Karpas-422 (cell line): ENCODE data around the gene TOMM22. TPM values are rescaled to one million over a fixed set of nuclear protein-coding genes. Genes with fewer than 3 reads are reported as not detected.

Experiments
- DNase-seq: peaks from one replicate; pipeline ENCODE4 v3.0.0-alpha.2; 2015
- H2AFZ ChIP-seq: fragments of 200-600 bp; sonication (generic); 2 replicates; pipeline ENCODE4 v1.6.1; 2014; ENCODE audit warnings: antibody characterized with exemption, low read length, mixed read lengths
- H3K27ac ChIP-seq: fragments of 200-600 bp; sonication (generic); 2 replicates; pipeline ENCODE4 v1.5.1; 2014; ENCODE audit warnings: mild to moderate bottlenecking, low read length, moderate library complexity
- H3K27me3 ChIP-seq: fragments of 200-600 bp; sonication (generic); 2 replicates; pipeline ENCODE4 v1.6.1; 2014; ENCODE audit warnings: low read length, mixed read lengths
- H3K36me3 ChIP-seq: fragments of 200-600 bp; sonication (generic); 2 replicates; pipeline ENCODE4 v1.6.1; 2014; ENCODE audit warnings: low read length, mixed read lengths; ENCODE audit not compliant: insufficient read depth
- H3K4me1 ChIP-seq: fragments of 200-600 bp; sonication (generic); 2 replicates; pipeline ENCODE4 v1.6.1; 2014; ENCODE audit warnings: mild to moderate bottlenecking, low read length, mixed read lengths
- H3K4me2 ChIP-seq: fragments of 200-600 bp; sonication (generic); 2 replicates; pipeline ENCODE4 v1.6.1; 2014; ENCODE audit warnings: low read length, low read depth, mild to moderate bottlenecking; ENCODE audit not compliant: poor library complexity, severe bottlenecking
- H3K4me3 ChIP-seq: fragments of 200-600 bp; sonication (generic); 2 replicates; pipeline ENCODE4 v1.5.1; 2014; ENCODE audit warnings: mild to moderate bottlenecking, antibody characterized with exemption, low read length, mixed read lengths
- H3K79me2 ChIP-seq: fragments of 200-600 bp; sonication (generic); 2 replicates; pipeline ENCODE4 v1.6.1; 2014; ENCODE audit warnings: mild to moderate bottlenecking, low read length, mixed read lengths
- H3K9ac ChIP-seq: fragments of 200-600 bp; sonication (generic); 2 replicates; pipeline ENCODE4 v1.6.0; 2014; ENCODE audit warnings: low read length
- H3K9me2 ChIP-seq: fragments of 200-600 bp; sonication (generic), shearing (Covaris generic); replicated peaks from 2 replicates; pipeline ENCODE4 v1.6.0; 2014; ENCODE audit warnings: mild to moderate bottlenecking, low read length, moderate library complexity; ENCODE audit not compliant: insufficient read depth
- H3K9me3 ChIP-seq: fragments of 300-700, 200-600 bp; sonication (generic); 2 replicates; pipeline ENCODE4 v1.6.1; 2014; ENCODE audit warnings: low read length, mixed read lengths
- H4K20me1 ChIP-seq: fragments of 200-600 bp; sonication (generic); 2 replicates; pipeline ENCODE4 v1.6.1; 2014; ENCODE audit warnings: mild to moderate bottlenecking, antibody characterized with exemption, low read length, low read depth; ENCODE audit not compliant: insufficient read depth
- total RNA-seq: library from RNA; depleted of rRNA; stranded (reverse); fragments of >200 nt; shearing (Covaris generic); gene quantifications from 2 replicates; pipeline ENCODE4 v1.2.3, GENCODE V29; 2014; ENCODE audit warnings: low replicate concordance

TOMM22 gene
- total RNA-seq, 1 experiment from 2014 or later = 74.1 TPM

DNA sequence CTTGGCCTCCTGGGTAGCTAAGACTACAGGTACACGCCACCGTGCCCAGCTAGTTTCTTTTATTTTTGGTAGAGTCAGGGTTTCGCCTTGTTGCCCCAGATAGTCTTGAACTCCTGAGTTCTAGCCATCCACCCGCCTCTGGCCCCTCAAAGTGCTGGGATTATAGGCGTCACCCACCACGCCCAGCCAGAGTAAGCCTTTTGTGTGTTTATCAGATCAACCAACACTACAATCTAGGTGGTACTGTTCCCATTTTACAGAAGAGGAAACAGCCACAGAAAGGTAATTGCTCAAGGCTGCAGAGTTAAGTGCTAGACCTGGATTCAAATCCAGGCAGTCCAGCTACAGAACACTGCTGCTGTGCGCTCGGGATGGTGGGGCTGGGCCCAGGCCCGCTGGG, 3.1 kb downstream of the TOMM22 start:
- peaks cover 32% of the 10 kb centered on the region for H3K79me2 ChIP-seq

GRCh38 chr22:38685761-38686160, 4.0 kb downstream of the TOMM22 start:
- Histone ChIP-seq H3K27ac (no peak overlapping the region), H3K36me3 (peaks cover 44% of the 10 kb centered on the region), H3K27me3 (no peaks in the 10 kb centered on the region), H3K9me2 (no peaks in the 10 kb centered on the region), H3K9me3 (no peaks in the 10 kb centered on the region), H3K9ac (no peak overlapping the region), H3K4me2 (no peak overlapping the region), H2AFZ (no peak overlapping the region), H3K4me1 (peaks cover 17% of the 10 kb centered on the region), H4K20me1 (peaks cover 13% of the 10 kb centered on the region; the same call in 1 of the 2 replicates), H3K79me2 (peaks cover 27% of the 10 kb centered on the region), H3K4me3 (no peak overlapping the region)
- DNase-seq = no peak

More for the DNA sequence above, 3.1 kb downstream of the TOMM22 start:
- Histone ChIP-seq H3K4me1 (peaks cover 19% of the 10 kb centered on the region), H3K9me3 (no peaks in the 10 kb centered on the region), H3K27me3 (no peaks in the 10 kb centered on the region), H3K36me3 (peaks cover 44% of the 10 kb centered on the region), H3K9me2 (no peaks in the 10 kb centered on the region), H3K4me3 (no peak overlapping the region), H3K9ac (no peak overlapping the region), H4K20me1 (peaks cover 13% of the 10 kb centered on the region; the same call in 1 of the 2 replicates), H2AFZ (no peak overlapping the region), H3K27ac (no peak overlapping the region), H3K4me2 (no peak overlapping the region)
- no peak for DNase-seq

- H3K9ac ChIP-seq = no peak overlapping the region
- no peaks in the 10 kb centered on the region for H3K9me3 ChIP-seq
- no peak overlapping the region for H3K27ac ChIP-seq
- H3K9me2 ChIP-seq = no peaks in the 10 kb centered on the region
- H3K4me1 ChIP-seq = no peaks in the 10 kb centered on the region; the same call in none of the 2 replicates
- H3K4me2 ChIP-seq = no peak overlapping the region
- H2AFZ ChIP-seq = no peak overlapping the region
- H3K79me2 ChIP-seq = peaks cover 32% of the 10 kb centered on the region
- H3K27me3 ChIP-seq = no peaks in the 10 kb centered on the region
- H3K4me3 ChIP-seq = no peak overlapping the region
- DNase-seq = no peak
- 0 out of 2 replicates have a peak, but pooled peaks cover 3% of the 10 kb centered on the region for H4K20me1 ChIP-seq
- peaks cover 41% of the 10 kb centered on the region for H3K36me3 ChIP-seq
These were observed 7.9 kb downstream of the TOMM22 start for GRCh38 chr22:38689651-38690050.

GRCh38 chr22:38694049-38694448, 12.3 kb downstream of the TOMM22 start:
- H3K9ac ChIP-seq = no peak overlapping the region
- no peak for DNase-seq
- H3K4me2 ChIP-seq = no peak overlapping the region
- no peak overlapping the region for H3K27ac ChIP-seq
- H3K9me3 ChIP-seq = no peaks in the 10 kb centered on the region
- H3K9me2 ChIP-seq = no peaks in the 10 kb centered on the region
- H3K4me3 ChIP-seq = no peak overlapping the region
- 0 out of 2 replicates have a peak, but pooled peaks cover 3% of the 10 kb centered on the region for H4K20me1 ChIP-seq
- no peak overlapping the region for H2AFZ ChIP-seq
- H3K79me2 ChIP-seq = peaks cover 73% of the 10 kb centered on the region
- H3K4me1 ChIP-seq = peaks cover 27% of the 10 kb centered on the region
- H3K27me3 ChIP-seq = no peaks in the 10 kb centered on the region
- H3K36me3 ChIP-seq = peaks cover 16% of the 10 kb centered on the region; the same call in 1 of the 2 replicates

DNA sequence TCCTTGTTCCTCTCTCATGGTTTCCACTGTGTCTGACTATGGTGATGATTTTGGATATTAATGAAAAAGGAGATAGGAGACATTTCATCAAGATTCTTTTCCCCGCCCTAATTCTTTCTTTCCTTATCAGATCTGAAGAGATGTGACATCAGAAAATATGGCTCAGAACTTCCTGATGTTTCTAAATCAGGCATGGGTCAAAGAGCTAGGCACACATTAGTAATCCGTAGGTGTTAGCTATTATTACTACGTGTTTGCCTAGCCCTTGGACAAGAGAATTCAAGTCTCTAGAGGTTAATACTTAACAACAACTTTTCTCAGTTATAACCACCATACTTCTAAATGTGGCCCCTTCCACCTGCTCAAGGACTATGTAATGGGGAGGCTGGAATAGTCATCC, 13.2 kb downstream of the TOMM22 start:
- peaks cover 82% of the 10 kb centered on the region for H3K79me2 ChIP-seq
- H3K9me3 ChIP-seq = no peaks in the 10 kb centered on the region
- H3K9ac ChIP-seq = no peak overlapping the region
- no peaks in the 10 kb centered on the region for H3K9me2 ChIP-seq
- no peak overlapping the region for H2AFZ ChIP-seq
- H3K27me3 ChIP-seq = no peaks in the 10 kb centered on the region
- no peak overlapping the region for H3K4me2 ChIP-seq
- H3K4me1 ChIP-seq = peaks cover 36% of the 10 kb centered on the region
- peaks cover 12% of the 10 kb centered on the region; the same call in 1 of the 2 replicates for H3K36me3 ChIP-seq
- no peak for DNase-seq
- no peak overlapping the region for H3K4me3 ChIP-seq
- H3K27ac ChIP-seq = no peak overlapping the region
- H4K20me1 ChIP-seq = 0 out of 2 replicates have a peak, but pooled peaks cover 3% of the 10 kb centered on the region

- H3K79me2 ChIP-seq = peaks cover 79% of the 10 kb centered on the region
- H3K4me2 ChIP-seq = peak overlapping the region; percentile 87
- peaks cover 41% of the 10 kb centered on the region for H3K4me1 ChIP-seq
- H3K9ac ChIP-seq = peak overlapping the region; percentile 92; the same call in 1 of the 2 replicates
- H3K9me3 ChIP-seq = no peaks in the 10 kb centered on the region
- DNase-seq = no peak
- no peaks in the 10 kb centered on the region for H4K20me1 ChIP-seq
- peak overlapping the region; percentile 80; the same call in 1 of the 2 replicates for H3K4me3 ChIP-seq
- H3K36me3 ChIP-seq = peaks cover 7% of the 10 kb centered on the region; the same call in 1 of the 2 replicates
- no peak overlapping the region for H2AFZ ChIP-seq
- no peak overlapping the region for H3K27ac ChIP-seq
- no peaks in the 10 kb centered on the region for H3K9me2 ChIP-seq
- no peaks in the 10 kb centered on the region for H3K27me3 ChIP-seq
These were observed 15.1 kb downstream of the TOMM22 start for GRCh38 chr22:38696606-38697424.

DNA sequence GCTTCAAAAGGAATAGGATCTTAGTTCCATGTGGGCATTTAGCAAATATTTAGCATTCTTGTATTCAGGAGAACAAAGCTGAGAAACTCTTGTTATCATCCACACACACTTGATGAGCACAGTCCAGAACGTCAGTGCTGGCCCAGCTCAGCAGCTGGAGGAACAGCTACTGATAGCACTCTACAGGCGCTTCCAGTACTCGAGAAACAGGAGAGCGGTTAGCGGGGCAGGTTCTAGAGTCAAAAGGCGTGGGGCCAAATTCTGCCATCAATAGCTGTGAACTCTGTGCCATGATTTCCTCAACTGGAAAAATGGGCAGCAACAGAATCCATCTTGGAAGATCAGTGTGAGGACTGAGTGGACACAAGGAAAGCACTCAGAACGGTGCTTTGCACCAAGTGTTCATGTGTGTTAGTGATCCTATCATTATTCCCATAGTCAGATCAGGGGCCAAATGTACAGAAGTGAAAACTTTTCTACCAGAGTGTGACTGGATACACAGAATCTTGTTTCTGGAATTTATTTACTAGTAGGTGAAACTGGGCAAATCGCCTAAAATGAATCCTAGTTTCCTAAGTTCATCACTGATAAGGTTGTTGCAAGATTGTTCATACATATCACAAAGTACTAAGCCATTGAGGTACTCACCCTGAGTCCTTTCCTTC, 15.8 kb downstream of the TOMM22 start:
- Histone ChIP-seq H3K4me2 (peak overlapping the region; percentile 87), H3K79me2 (peaks cover 74% of the 10 kb centered on the region), H2AFZ (no peak overlapping the region), H3K27me3 (no peaks in the 10 kb centered on the region), H3K9ac (peak overlapping the region; percentile 92), H3K4me3 (peak overlapping the region; percentile 80), H3K36me3 (peaks cover 7% of the 10 kb centered on the region; the same call in 1 of the 2 replicates), H4K20me1 (no peaks in the 10 kb centered on the region), H3K9me2 (no peaks in the 10 kb centered on the region), H3K9me3 (no peaks in the 10 kb centered on the region), H3K4me1 (peaks cover 44% of the 10 kb centered on the region), H3K27ac (no peak overlapping the region)
- no peak for DNase-seq
